Mesenchymal stem cell (in vitro differentiated cells and primary cell): ENCODE data around the gene GALNT18.
A peak's percentile ranks its signal among the peaks of the same experiment; 100 is the strongest.

ENCODE experiments used
- DNase-seq: peaks from one replicate; pipeline ENCODE4 v3.0.0-alpha.2; 2013
- H2AFZ ChIP-seq: one replicate; pipeline ENCODE4 v1.6.1; 2013; ENCODE audit warnings: low read depth, mild to moderate bottlenecking, control low read depth, inconsistent platforms, low read length, moderate library complexity
- H2AK5ac ChIP-seq: 2 replicates; pipeline ENCODE4 v1.6.1; 2013; ENCODE audit warnings: low read length, moderate library complexity, mild to moderate bottlenecking, inconsistent platforms; ENCODE audit not compliant: severe bottlenecking
- H2BK120ac ChIP-seq: one replicate; pipeline ENCODE4 v1.6.1; 2013; ENCODE audit warnings: low read depth, mild to moderate bottlenecking, inconsistent platforms, low read length, moderate library complexity
- H2BK12ac ChIP-seq, 2 experiments: one replicate each; pipeline ENCODE4 v1.6.1; 2013; ENCODE audit warnings: inconsistent platforms in 2 of 2, low read length in 2 of 2, mild to moderate bottlenecking in 2 of 2, moderate library complexity in 2 of 2, control low read depth in 1 of 2
- H2BK15ac ChIP-seq: one replicate; pipeline ENCODE4 v1.6.1; 2013; ENCODE audit warnings: mild to moderate bottlenecking, low read depth, inconsistent platforms; ENCODE audit not compliant: poor library complexity, severe bottlenecking
- H2BK5ac ChIP-seq: 2 replicates; pipeline ENCODE4 v1.6.1; 2013; ENCODE audit warnings: low read depth, mild to moderate bottlenecking, low read length, control low read depth, inconsistent platforms; ENCODE audit not compliant: poor library complexity, severe bottlenecking
- H3K14ac ChIP-seq, 2 experiments: one replicate each; pipeline ENCODE4 v1.6.1; 2013; ENCODE audit warnings: inconsistent platforms in 2 of 2, low read length in 2 of 2, control low read depth in 1 of 2, mild to moderate bottlenecking in 1 of 2, moderate library complexity in 1 of 2
- H3K18ac ChIP-seq, 2 experiments: one replicate each; pipeline ENCODE4 v1.6.1; 2013; ENCODE audit warnings: inconsistent platforms in 2 of 2, low read length in 2 of 2, control low read depth in 1 of 2, low read depth in 1 of 2, mild to moderate bottlenecking in 1 of 2
- H3K23ac ChIP-seq, 2 experiments: one replicate each; pipeline ENCODE4 v1.6.1; 2013; ENCODE audit warnings: inconsistent platforms in 2 of 2, low read length in 2 of 2, mild to moderate bottlenecking in 2 of 2, moderate library complexity in 2 of 2, control low read depth in 1 of 2
- H3K27ac ChIP-seq: 2 replicates; pipeline ENCODE4 v1.5.1; 2013; ENCODE audit warnings: mild to moderate bottlenecking, moderate library complexity, low read length, control low read depth, inconsistent platforms; ENCODE audit not compliant: poor library complexity, severe bottlenecking
- H3K27me3 ChIP-seq, 2 experiments: 2 replicates each; pipeline versions ENCODE4 v1.6.1 to v1.7.0; 2013; ENCODE audit warnings: low read length in 2 of 2, mild to moderate bottlenecking in 2 of 2, moderate library complexity in 2 of 2, control low read depth in 1 of 2, inconsistent platforms in 1 of 2; ENCODE audit not compliant: control insufficient read depth in 1 of 2, insufficient read depth in 1 of 2
- H3K36me3 ChIP-seq, 2 experiments: 2 replicates each; pipeline versions ENCODE4 v1.6.1 to v1.7.0; 2013; ENCODE audit warnings: low read length in 2 of 2, control low read depth in 1 of 2, inconsistent platforms in 1 of 2, low read depth in 1 of 2, mild to moderate bottlenecking in 1 of 2; ENCODE audit not compliant: insufficient read depth in 2 of 2, control insufficient read depth in 1 of 2
- H3K4ac ChIP-seq, 2 experiments: one replicate each; pipeline ENCODE4 v1.6.1; 2013; ENCODE audit warnings: inconsistent platforms in 2 of 2, low read length in 2 of 2, mild to moderate bottlenecking in 2 of 2, moderate library complexity in 2 of 2, control low read depth in 1 of 2, low read depth in 1 of 2
- H3K4me1 ChIP-seq: 2 replicates; pipeline ENCODE4 v1.6.1; 2013; ENCODE audit warnings: low read depth, low read length, control low read depth; ENCODE audit not compliant: control insufficient read depth, insufficient read depth
- H3K4me2 ChIP-seq: 2 replicates; pipeline ENCODE4 v1.6.1; 2013; ENCODE audit warnings: low read length, mild to moderate bottlenecking, inconsistent platforms; ENCODE audit not compliant: poor library complexity, severe bottlenecking
- H3K4me3 ChIP-seq, 2 experiments: 2 replicates each; pipeline versions ENCODE4 v1.5.1 to v1.7.0; 2013; ENCODE audit warnings: low read length in 2 of 2, mild to moderate bottlenecking in 2 of 2, control low read depth in 1 of 2, low read depth in 1 of 2; ENCODE audit not compliant: insufficient read depth in 1 of 2
- H3K79me1 ChIP-seq: replicated peaks from 2 replicates; pipeline ENCODE4 v1.6.1; 2013; ENCODE audit warnings: mild to moderate bottlenecking, control low read depth, low read length, inconsistent platforms; ENCODE audit not compliant: poor library complexity, severe bottlenecking
- H3K9ac ChIP-seq: 2 replicates; pipeline ENCODE4 v1.7.0; 2013; ENCODE audit warnings: mild to moderate bottlenecking, low read length, moderate library complexity
- H3K9me3 ChIP-seq: 2 replicates; pipeline ENCODE4 v1.7.0; 2013; ENCODE audit warnings: mild to moderate bottlenecking, low read length; ENCODE audit not compliant: control insufficient read depth
- H4K8ac ChIP-seq: one replicate; pipeline ENCODE4 v1.6.1; 2013; ENCODE audit warnings: inconsistent platforms, mild to moderate bottlenecking, low read length, moderate library complexity
- H4K91ac ChIP-seq: one replicate; pipeline ENCODE4 v1.6.1; 2013; ENCODE audit warnings: mild to moderate bottlenecking, low read length, inconsistent platforms
- WGBS: methylation state at CpG from one replicate; pipeline ENCODE4 v1.1.7; 2013; ENCODE audit warnings: mixed read lengths; 5-methylcytosine and 5-hydroxymethylcytosine counted together

GALNT18 gene

GRCh38 chr11:11583801-11584529 is 37.8 kb downstream of the GALNT18 start:
- Histone ChIP-seq H4K8ac (no peak overlapping the region), H2BK5ac (no peak overlapping the region), H3K18ac (no peak overlapping the region), H2BK12ac (no peak overlapping the region), H3K4ac (no peak overlapping the region), H3K36me3 (no peaks in the 10 kb centered on the region), H3K9ac (no peak overlapping the region), H2AK5ac (no peak overlapping the region), H3K79me1 (no peaks in the 10 kb centered on the region), H3K4me2 (no peak overlapping the region), H3K27ac (no peak overlapping the region), H3K14ac (no peak overlapping the region), H3K4me3 (no peak overlapping the region), H2BK15ac (no peak overlapping the region), H2AFZ (no peak overlapping the region), H3K23ac (no peak overlapping the region), H2BK120ac (no peak overlapping the region), H3K27me3 (peaks cover 29 to 49% of the 10 kb centered on the region in 2 experiments), H3K9me3 (no peaks in the 10 kb centered on the region), H4K91ac (no peak overlapping the region), H3K4me1 (no peaks in the 10 kb centered on the region)
- WGBS = 50% methylated on average over 9 of the region's 9 CpGs
- no peak for DNase-seq

- no peak for DNase-seq
- no peaks in the 10 kb centered on the region for H3K4me1 ChIP-seq
- no peak overlapping the region for H3K4me3 ChIP-seq
- no peak overlapping the region for H2BK12ac ChIP-seq
- no peak overlapping the region for H2AK5ac ChIP-seq
- H3K9ac ChIP-seq = no peak overlapping the region
- no peak overlapping the region for H3K14ac ChIP-seq
- H3K18ac ChIP-seq = no peak overlapping the region
- no peak overlapping the region for H2AFZ ChIP-seq
- no peak overlapping the region for H2BK120ac ChIP-seq
- H3K27ac ChIP-seq = no peak overlapping the region
- H4K8ac ChIP-seq = no peak overlapping the region
- H2BK15ac ChIP-seq = no peak overlapping the region
- peaks cover 19 to 48% of the 10 kb centered on the region in 2 experiments for H3K27me3 ChIP-seq
- H3K79me1 ChIP-seq = no peaks in the 10 kb centered on the region
- no peak overlapping the region for H3K4me2 ChIP-seq
- no peak overlapping the region for H4K91ac ChIP-seq
- no peak overlapping the region for H2BK5ac ChIP-seq
- H3K9me3 ChIP-seq = no peaks in the 10 kb centered on the region
- H3K4ac ChIP-seq = peak overlapping the region in 1 of 2 experiments; percentile 21
- H3K36me3 ChIP-seq = no peaks in the 10 kb centered on the region
- WGBS = 93% methylated on average over 5 of the region's 5 CpGs
- H3K23ac ChIP-seq = no peak overlapping the region
These were observed 39.6 kb downstream of the GALNT18 start for GRCh38 chr11:11582011-11582701.

- Histone ChIP-seq H2BK12ac (no peak overlapping the region), H3K79me1 (no peaks in the 10 kb centered on the region), H2BK15ac (no peak overlapping the region), H3K36me3 (no peaks in the 10 kb centered on the region), H2BK120ac (no peak overlapping the region), H4K8ac (no peak overlapping the region), H3K27me3 (peaks cover 19 to 48% of the 10 kb centered on the region in 2 experiments), H4K91ac (no peak overlapping the region), H3K23ac (no peak overlapping the region), H3K9me3 (no peaks in the 10 kb centered on the region), H3K9ac (no peak overlapping the region), H3K27ac (no peak overlapping the region), H3K4me1 (no peaks in the 10 kb centered on the region), H3K4me2 (no peak overlapping the region), H2BK5ac (no peak overlapping the region), H3K4me3 (no peak overlapping the region), H3K18ac (no peak overlapping the region), H2AK5ac (no peak overlapping the region), H3K14ac (no peak overlapping the region), H3K4ac (no peak overlapping the region), H2AFZ (no peak overlapping the region)
- no peak for DNase-seq
- 87% methylated on average over 4 of the region's 4 CpGs for WGBS
These were observed 40.3 kb downstream of the GALNT18 start for GRCh38 chr11:11581481-11581880.

GRCh38 chr11:11580841-11581411 is 40.9 kb downstream of the GALNT18 start:
- 80% methylated on average over 10 of the region's 10 CpGs for WGBS
- Histone ChIP-seq H3K9ac (no peak overlapping the region), H2BK5ac (no peak overlapping the region), H2BK15ac (no peak overlapping the region), H3K4me2 (no peak overlapping the region), H3K18ac (no peak overlapping the region), H4K8ac (peak overlapping the region; percentile 6), H2AK5ac (no peak overlapping the region), H3K36me3 (no peaks in the 10 kb centered on the region), H3K9me3 (no peaks in the 10 kb centered on the region), H2BK120ac (no peak overlapping the region), H3K23ac (no peak overlapping the region), H3K14ac (no peak overlapping the region), H3K27ac (no peak overlapping the region), H3K79me1 (no peaks in the 10 kb centered on the region), H2AFZ (no peak overlapping the region), H4K91ac (no peak overlapping the region), H3K27me3 (peaks cover 19 to 50% of the 10 kb centered on the region in 2 experiments), H3K4me3 (no peak overlapping the region), H2BK12ac (no peak overlapping the region), H3K4me1 (no peaks in the 10 kb centered on the region), H3K4ac (no peak overlapping the region)
- peak; percentile 10 for DNase-seq
